ENCODE data around the gene NEDD8.

NEDD8 gene

DNA sequence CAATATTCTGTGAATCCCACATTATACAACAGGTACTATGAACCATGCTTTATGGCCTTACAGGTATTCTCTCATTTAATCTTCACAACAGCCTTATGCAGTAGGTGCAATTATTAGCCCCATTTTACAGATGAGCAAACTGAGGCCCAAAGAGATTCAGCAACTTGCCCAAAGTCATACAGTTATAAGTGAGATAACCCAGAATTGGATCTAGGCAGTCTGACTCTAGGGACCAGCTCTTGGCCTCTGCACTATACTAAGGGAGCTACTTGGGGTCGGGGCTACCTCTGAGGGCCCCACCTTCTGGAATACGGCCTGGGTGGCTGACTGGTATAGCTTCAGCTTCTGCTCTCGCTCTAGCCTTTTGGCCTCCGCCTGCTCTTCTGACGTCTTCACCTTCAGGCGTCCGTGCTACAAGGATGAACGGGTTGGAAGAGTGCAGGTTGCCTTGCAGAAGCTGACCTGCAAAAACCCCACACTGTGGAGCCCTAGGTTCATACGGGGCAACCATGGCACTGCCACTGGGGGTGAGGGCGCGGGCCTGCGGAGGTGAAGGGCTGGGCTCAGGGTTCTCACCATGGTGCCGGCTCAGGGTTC is 38.5 kb upstream of the NEDD8 start:
- peak overlapping the region; percentile 89 for H3K4me3 ChIP-seq (replicated peaks; ENCODE audit: low read depth, low read length)
- DNase-seq (ENCODE audit: extremely low read depth, low read depth) = no peak
- no peak for TF ChIP-seq CTCF (IDR thresholded peaks at IDR 0.05; ENCODE audit: low read depth, low read length, missing control alignments)

DNA sequence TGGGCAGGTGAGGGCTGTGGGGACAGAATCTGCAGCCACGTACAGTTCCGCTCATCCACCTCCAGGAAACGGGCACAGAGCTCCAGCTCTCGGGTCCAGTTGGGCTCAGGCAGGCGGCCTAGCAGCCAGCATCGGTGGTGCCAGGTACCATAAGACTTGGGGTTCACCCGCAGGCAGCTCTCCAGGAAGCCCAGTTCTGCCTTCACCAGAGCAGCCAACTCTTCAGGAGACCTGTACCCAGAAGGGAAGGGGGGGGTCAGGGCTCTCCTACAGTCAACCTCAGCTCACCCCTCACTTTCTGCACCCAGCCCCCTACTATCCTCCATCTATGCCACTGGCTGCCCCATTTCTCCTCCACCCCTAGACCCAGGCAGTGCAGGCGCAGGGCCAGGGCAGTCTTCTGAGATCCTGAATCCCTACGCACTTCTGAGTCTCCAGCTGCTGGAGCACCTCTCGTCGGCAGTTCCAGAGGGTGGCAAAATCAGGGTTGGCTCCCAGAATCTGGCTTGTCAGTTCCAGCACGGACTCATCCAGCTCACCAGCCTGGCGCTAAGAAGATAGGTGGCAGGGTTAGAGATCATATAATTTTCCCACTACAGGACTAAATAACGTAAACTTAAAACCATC is 37.9 kb upstream of the NEDD8 start:
- no peak for TF ChIP-seq CTCF (IDR thresholded peaks at IDR 0.05; ENCODE audit: low read depth, low read length, missing control alignments)
- DNase-seq (ENCODE audit: extremely low read depth, low read depth) = no peak
- no peak overlapping the region for H3K4me3 ChIP-seq (replicated peaks; ENCODE audit: low read depth, low read length)

DNA sequence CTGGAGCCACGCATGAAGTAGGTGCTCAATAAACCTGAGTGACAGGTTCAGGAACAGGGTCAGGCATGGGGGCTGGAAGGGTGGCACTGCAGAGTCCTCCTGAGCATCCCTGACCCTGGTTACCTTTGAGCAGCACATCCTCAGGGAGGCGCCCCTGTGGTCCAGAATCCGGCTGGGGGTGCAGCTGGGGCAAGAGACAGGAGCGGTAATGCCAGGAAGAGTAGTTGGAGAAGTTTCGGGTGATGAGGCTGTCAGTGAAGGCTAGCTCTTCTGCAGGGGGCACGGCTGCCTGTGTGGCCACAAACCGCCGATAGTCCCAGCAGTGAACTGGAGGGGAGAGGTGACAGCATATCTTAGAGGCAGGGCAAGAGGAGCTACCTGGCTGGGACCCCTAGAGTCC is 37.2 kb upstream of the NEDD8 start:
- no peak for DNase-seq (ENCODE audit: extremely low read depth, low read depth)
- TF ChIP-seq CTCF (IDR thresholded peaks at IDR 0.05; ENCODE audit: low read depth, low read length, missing control alignments) = no peak
- H3K4me3 ChIP-seq (replicated peaks; ENCODE audit: low read depth, low read length) = no peak overlapping the region

- DNase-seq (ENCODE audit: extremely low read depth, low read depth) = no peak
- no peak for TF ChIP-seq CTCF (IDR thresholded peaks at IDR 0.05; ENCODE audit: low read depth, low read length, missing control alignments)
- no peak overlapping the region for H3K4me3 ChIP-seq (replicated peaks; ENCODE audit: low read depth, low read length)
Measured at GRCh38 chr14:24268225-24268624, 36.1 kb upstream of the NEDD8 start.

DNA sequence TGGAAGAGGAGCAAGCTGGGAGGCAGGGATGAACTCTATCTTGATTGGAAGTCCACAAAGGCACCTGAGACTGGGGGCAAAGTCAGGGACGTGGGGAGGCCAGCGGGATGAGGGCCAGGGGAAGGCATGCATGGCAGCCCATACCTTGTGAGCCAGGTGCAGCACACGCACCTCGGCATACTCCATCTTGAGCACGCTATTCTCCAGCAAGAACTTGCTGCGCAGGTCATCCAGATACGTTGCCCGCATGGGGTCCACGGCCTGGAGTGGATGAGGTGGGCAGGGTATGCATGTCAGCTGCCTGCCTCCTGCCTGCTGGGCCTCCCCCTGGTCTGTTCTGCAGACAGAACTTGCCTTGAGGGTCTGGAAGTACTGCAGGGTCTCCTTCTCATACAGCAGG is 35.3 kb upstream of the NEDD8 start:
- no peak overlapping the region for H3K4me3 ChIP-seq (replicated peaks; ENCODE audit: low read depth, low read length)
- no peak for TF ChIP-seq CTCF (IDR thresholded peaks at IDR 0.05; ENCODE audit: low read depth, low read length, missing control alignments)
- DNase-seq (ENCODE audit: extremely low read depth, low read depth) = no peak

GRCh38 chr14:24266344-24267244 is 34.4 kb upstream of the NEDD8 start:
- DNase-seq (ENCODE audit: extremely low read depth, low read depth) = no peak
- TF ChIP-seq CTCF (IDR thresholded peaks at IDR 0.05; ENCODE audit: low read depth, low read length, missing control alignments) = no peak
- H3K4me3 ChIP-seq (replicated peaks; ENCODE audit: low read depth, low read length) = no peak overlapping the region
